Body of pancreas (tissue), 4 donors: ENCODE data around the gene TGM6. TPM values are rescaled to one million over a fixed set of nuclear protein-coding genes. Genes with fewer than 3 reads are reported as not detected.

Experiments
- ATAC-seq: fragments of 150-250 bp; one replicate; pipeline ENCODE4 v1.9.1; 2016
- DNase-seq, 4 donors: peaks; one replicate each; pipeline ENCODE4 v3.0.0-alpha.2; 2019
- H3K27ac ChIP-seq, 4 donors: fragments of 200-600 bp; sonication (generic); 1 replicate in 3 of 4; 2 replicates in 1 of 4; pipeline versions ENCODE4 v1.5.1 to v1.6.1; 2016 to 2019; ENCODE audit warnings: mild to moderate bottlenecking in 1 of 4, mixed read lengths in 1 of 4, moderate library complexity in 1 of 4
- H3K27me3 ChIP-seq, 2 donors: fragments of 200-600 bp; sonication (generic); one replicate each; pipeline ENCODE4 v1.6.0; 2016; ENCODE audit warnings: mild to moderate bottlenecking in 1 of 2
- H3K36me3 ChIP-seq, 2 donors: fragments of 200-600 bp; sonication (generic); replicated peaks in 1 of 2; 2 replicates each; pipeline ENCODE4 v1.5.1; 2016; ENCODE audit warnings: low read depth in 2 of 2; ENCODE audit not compliant: insufficient read depth in 1 of 2
- H3K4me1 ChIP-seq: fragments of 200-600 bp; sonication (generic); one replicate; pipeline ENCODE4 v1.6.0; 2016
- H3K4me3 ChIP-seq, 2 donors: fragments of 200-600 bp; sonication (generic); 1 replicate in 1 of 2; 2 replicates in 1 of 2; pipeline ENCODE4 v1.5.1; 2016 to 2019
- H3K9me3 ChIP-seq, 3 donors: fragments of 200-600 bp; sonication (generic); 1 replicate in 2 of 3; 2 replicates in 1 of 3; pipeline ENCODE4 v1.5.1; 2016
- CTCF ChIP-seq, 7 experiments: fragments of 450-650 bp in 4 of 7; fragments of 200-600 bp in 3 of 7; sonication (generic) in 3 of 7; IDR thresholded peaks; one replicate each; pipeline ENCODE4 v1.5.1; 2016 to 2019; ENCODE audit warnings: antibody characterized with exemption in 7 of 7
- POLR2A ChIP-seq, 3 donors: fragments of 450-650 bp; IDR thresholded peaks; one replicate each; pipeline ENCODE4 v1.6.1; 2016; ENCODE audit warnings: antibody characterized with exemption in 3 of 3, mild to moderate bottlenecking in 2 of 3
- WGBS, 2 donors: methylation state at CpG; one replicate each; pipeline ENCODE4 v1.1.5; 2017; 5-methylcytosine and 5-hydroxymethylcytosine counted together
- intact Hi-C: fragments of 100-400 bp; cut with DNase I; formaldehyde crosslinking; loops from one replicate; pipeline ENCODE4 v1.15.1; 2023
- total RNA-seq, 2 donors: library from RNA; depleted of rRNA; stranded (reverse); fragments of >200 nt; gene quantifications; one replicate each; pipeline ENCODE4 v1.1.0, GENCODE V29; 2016

TGM6 gene
- total RNA-seq, 2 donors from 2014 or later, result not detected

- TF ChIP-seq POLR2A (IDR thresholded peaks at IDR 0.05) (no peak), CTCF (IDR thresholded peaks at IDR 0.05) (no peak)
- H3K36me3 ChIP-seq, result no peaks in the 10 kb centered on the region
- no peaks in the 10 kb centered on the region for H3K4me1 ChIP-seq
- no peaks in the 10 kb centered on the region for H3K9me3 ChIP-seq
- DNase-seq (no peak), ATAC-seq (no peak)
- H3K27ac ChIP-seq, result no peak overlapping the region
- intact Hi-C loops, result no loop called here
- H3K4me3 ChIP-seq, result no peak overlapping the region
- H3K27me3 ChIP-seq, result no peaks in the 10 kb centered on the region
Measured at GRCh38 chr20:2373098-2373497, 7.6 kb upstream of the TGM6 start.

- Histone ChIP-seq H3K36me3 (no peaks in the 10 kb centered on the region), H3K27ac (no peak overlapping the region), H3K9me3 (no peaks in the 10 kb centered on the region), H3K4me1 (no peaks in the 10 kb centered on the region), H3K4me3 (no peak overlapping the region), H3K27me3 (no peaks in the 10 kb centered on the region)
- WGBS, 2 donors, result 66 to 68% methylated on average over 9 of the region's 9 CpGs
- DNase-seq (no peak), ATAC-seq (no peak)
- intact Hi-C loops, result no loop called here
- no peak for TF ChIP-seq CTCF (IDR thresholded peaks at IDR 0.05)
- no peak for TF ChIP-seq POLR2A (IDR thresholded peaks at IDR 0.05)
Measured at GRCh38 chr20:2374346-2375125, 6.2 kb upstream of the TGM6 start.

- H3K4me1 ChIP-seq, result no peaks in the 10 kb centered on the region
- H3K9me3 ChIP-seq, result no peaks in the 10 kb centered on the region
- H3K27ac ChIP-seq, result no peak overlapping the region
- DNase-seq (no peak), ATAC-seq (no peak)
- H3K4me3 ChIP-seq, result no peak overlapping the region
- WGBS, 2 donors, result 78 to 82% methylated on average over 7 of the region's 7 CpGs
- H3K36me3 ChIP-seq, result no peaks in the 10 kb centered on the region
- no peaks in the 10 kb centered on the region for H3K27me3 ChIP-seq
- intact Hi-C loops, result no loop called here
- no peak for TF ChIP-seq CTCF (IDR thresholded peaks at IDR 0.05)
- no peak for TF ChIP-seq POLR2A (IDR thresholded peaks at IDR 0.05)
Measured at GRCh38 chr20:2378893-2379292, 1.8 kb upstream of the TGM6 start.

GRCh38 chr20:2379511-2380229, 1.0 kb upstream of the TGM6 start:
- Histone ChIP-seq H3K4me1 (no peaks in the 10 kb centered on the region), H3K27me3 (no peaks in the 10 kb centered on the region), H3K36me3 (no peaks in the 10 kb centered on the region), H3K27ac (no peak overlapping the region), H3K4me3 (no peak overlapping the region), H3K9me3 (no peaks in the 10 kb centered on the region)
- WGBS, 2 donors, result 32 to 41% methylated on average over 9 of the region's 9 CpGs
- ATAC-seq, result no peak
- intact Hi-C loops, result no loop called here
- TF ChIP-seq CTCF (IDR thresholded peaks at IDR 0.05) (no peak), POLR2A (IDR thresholded peaks at IDR 0.05) (no peak)
- no peak for DNase-seq
